HG03196 (cell line): ENCODE measurements around the gene ITPKA.
"Not testable (repeated sequence)": the region's sequence is repeated elsewhere in the genome, so short reads cannot be mapped to it uniquely, and the experiment has no call there.

ENCODE experiments used
- ATAC-seq: cut with Tn5 transposase; IDR thresholded peaks from one replicate; pipeline ENCODE4 v1.9.1; 2021; ENCODE audit not compliant: unreplicated experiment

ITPKA gene

DNA sequence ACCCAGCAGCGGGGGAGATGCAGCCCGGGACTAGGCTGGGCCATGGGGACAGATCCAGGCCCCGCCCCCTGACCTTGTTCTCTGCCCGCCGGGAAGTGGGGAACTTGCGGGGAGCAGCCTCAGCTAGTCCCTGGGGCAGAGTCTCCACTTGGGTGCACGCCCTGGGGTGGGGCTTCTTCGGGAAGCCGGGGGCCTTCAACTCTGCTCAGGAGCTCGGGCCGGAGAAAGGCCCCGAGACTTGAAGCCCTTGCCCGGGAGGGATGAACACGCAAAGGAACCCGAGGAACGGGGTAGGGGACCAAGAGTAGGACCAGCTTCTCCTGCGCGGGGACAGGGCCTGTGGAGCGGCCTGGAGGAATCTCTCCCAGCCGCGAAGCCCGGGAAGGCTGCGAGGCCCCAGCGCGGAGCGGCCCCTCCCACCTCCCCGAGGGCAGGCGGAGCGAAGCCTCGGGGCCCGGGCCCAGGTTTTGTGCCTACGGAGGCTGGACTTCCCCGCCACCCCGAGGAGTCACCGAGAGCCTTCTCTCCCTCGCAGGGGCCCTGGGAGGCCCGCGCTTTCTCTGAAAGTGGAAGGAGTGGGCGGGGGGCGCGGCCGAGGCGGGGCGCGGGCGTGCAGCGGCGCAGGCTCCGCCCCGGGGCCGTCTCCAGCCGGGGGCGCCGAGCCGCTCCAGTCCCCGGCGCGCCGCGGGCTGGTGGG is at the start of gene ITPKA:
Gene ITPKA, plus strand, starts transcription at position 670 of the 697 bp plus-strand sequence. CDS start 54 bp downstream, outside the sequence.
- ATAC-seq: peak; percentile 56

DNA sequence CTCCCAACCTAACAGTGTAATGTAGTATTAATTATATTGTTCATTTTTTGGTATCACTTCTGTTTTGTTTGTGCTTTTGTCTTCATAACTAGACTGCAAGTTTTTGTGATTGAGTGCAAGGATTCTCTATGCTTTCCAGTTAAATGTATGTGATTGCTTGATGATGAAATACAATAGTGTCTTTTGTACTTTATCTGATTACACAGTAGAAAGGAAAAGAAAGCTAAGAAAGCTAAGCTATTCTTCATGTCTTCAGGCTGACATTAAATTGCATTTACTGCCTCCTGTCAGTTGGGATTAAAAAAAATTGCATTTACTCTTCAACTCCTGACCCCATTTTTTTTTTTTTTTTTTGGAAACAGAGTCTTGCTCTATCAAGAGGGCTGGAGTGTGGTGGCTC is 48.3 kb upstream of the ITPKA start:
- no peak for ATAC-seq

DNA sequence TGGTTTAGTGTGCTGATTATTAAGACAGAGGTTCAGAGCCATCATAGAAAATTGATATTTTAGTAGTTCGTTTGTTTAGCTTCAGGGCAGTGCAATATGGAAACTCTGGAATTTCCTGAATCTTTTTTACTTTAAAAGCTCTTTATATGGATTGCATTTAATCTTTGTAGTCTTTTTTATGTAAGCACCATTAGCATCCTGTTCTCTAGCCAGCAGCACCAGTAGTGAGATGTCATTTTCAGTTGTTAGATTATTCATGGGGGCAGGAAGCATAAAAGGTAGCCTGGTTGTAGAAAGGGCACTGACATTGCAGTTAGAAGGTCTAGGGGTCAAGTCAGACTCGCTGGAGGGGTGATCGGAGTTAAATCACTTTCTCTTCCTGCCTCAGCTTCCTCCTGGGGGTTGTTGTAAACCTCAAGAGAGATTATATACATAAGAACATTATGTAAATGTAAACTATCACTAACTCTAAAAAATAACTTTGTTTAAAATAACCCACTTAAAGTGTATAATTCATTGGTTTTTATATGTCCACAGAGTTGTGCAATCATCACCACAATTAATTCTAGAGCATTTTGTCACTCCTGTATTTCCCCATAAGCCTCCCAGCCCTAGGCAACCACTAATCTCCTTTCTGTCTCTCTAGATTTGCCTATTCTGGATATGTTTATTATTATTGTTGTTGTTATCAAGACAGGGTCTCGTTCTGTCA is 31.4 kb upstream of the ITPKA start:
- ATAC-seq: no peak

DNA sequence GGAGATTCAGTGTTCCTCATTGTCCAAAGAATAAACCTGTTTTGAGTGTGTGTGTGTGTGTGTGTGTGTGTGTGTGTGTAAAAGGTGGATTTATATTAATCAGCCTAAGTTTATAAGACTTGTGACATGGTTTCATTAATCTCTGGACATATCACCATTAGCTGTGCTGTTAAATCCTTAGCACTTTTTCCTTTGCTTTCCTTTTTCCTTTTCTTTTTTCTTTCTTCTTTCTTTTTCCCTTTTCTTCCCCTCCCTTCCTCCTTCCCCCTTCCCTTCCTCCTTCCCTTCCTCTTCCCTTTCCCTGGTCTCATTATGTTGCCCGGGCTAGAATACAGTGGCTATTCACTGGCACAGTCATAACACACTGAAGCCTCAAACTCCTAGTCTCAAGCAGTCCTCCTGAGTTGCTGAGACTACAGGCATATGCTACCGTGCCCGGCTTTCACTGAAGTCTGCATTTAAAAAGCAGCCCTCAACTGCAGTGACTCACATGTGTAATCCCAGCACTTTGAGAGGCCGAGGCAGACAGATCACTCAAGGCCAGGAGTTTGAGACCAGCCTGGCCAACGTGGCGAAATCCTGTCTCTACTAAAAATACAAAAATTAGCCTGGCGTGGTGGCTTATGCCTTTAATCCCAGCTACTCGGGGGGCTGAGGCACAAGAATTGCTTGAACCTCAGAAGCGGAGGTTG is 28.6 kb upstream of the ITPKA start:
- no peak for ATAC-seq

DNA sequence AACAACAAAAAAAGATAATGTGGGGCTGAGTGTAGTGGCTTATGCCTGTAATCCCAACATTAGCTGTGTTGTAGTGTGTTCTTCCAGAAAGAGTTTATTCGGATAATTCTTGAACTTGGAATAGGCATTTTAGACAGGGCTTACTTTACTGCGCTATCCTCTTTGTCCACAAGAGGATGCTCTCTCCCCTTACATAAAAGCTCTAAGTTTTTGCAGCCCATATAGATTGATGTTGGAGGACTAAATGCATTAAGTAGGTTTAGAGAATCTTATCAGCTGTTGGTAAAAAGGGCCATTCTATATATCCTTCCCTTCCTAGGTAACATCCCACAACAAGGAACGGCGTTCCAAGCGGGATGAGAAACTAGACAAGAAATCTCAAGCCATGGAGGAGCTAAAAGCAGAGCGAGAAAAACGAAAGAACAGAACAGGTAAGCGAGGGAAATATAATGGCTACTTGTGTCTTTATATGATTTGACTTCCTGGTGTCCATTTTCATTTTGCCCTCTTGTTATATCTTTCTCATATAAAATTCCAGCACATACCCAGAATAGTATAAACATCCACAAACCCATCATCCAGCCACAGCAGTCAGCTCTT is 27.8 kb upstream of the ITPKA start:
- ATAC-seq: no peak

DNA sequence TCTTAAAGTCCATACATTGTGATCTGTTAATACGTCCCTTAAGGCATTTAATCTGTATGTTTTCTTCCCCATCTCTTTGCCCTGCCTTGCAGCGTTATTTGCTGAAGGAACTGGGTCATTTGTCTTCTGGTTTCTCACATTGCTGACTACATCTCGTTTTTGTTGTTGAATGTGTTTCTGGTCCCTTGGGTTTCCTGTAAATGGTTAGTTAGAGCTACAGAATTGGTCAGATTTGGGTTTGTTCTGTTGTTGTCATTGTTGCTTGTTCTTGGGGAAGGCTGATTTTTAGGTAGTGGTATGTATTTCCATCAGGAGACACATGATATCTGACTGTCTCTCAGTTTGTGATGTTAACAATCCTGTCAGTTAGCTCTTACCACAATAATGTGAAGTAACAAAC is 27.0 kb upstream of the ITPKA start:
- no peak for ATAC-seq

DNA sequence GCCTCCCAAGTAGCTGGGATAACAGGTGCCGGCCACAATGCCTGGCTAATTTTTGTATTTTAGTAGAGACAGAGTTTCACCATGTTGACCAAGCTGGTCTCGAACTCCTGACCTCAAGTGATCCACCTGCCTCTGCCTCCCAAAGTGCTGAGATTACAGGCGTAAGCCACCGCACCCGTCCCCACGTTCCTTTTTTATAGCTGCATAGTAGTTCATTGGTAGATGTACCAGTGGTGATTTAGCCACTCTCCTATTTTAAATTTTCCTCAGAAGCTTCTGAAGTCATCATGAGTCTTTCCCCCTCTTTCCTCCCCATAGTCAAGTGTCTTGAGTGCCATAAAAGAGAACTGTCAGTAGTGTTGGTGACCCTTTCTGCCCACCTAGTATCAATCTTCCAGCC is 24.0 kb upstream of the ITPKA start:
- ATAC-seq: not testable (repeated sequence)

DNA sequence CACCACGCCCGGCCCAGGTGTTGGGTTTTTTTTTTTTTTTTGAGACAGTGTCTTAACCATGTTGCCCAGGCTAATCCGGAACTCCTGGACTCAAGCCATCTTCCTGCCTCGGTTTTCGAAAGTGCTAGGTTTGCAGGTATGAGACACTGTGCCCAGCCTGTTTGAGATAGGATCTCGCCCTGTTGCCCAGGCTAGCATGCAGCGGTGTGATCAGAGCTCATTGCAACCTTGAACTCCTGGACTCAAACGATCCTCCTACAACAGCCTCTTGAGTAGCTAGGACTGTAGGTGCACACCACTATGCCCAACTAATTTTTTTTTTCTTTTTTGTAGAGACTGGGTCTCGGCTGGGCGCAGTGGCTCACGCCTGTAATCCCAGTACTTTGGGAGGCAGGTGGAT is 20.3 kb upstream of the ITPKA start:
- no peak for ATAC-seq

DNA sequence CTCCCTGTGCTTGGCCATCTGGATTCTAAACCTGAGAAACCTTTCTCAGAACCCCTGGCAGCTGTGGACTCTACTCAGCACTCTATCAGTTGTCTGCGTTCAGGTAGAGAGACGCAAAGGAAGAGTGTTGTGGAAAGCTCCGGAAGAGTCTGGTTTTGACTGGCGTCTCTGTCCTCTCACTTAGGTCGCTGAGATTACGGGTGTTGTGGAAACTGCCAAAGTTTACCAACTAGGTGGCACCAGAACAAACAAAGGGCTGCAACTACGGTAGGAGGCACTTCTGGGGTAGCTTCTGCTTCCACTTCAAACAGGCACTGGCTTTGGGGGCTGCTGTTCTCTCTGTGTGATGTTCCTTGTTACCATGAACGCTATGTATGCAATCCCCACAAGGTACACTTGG is 19.2 kb upstream of the ITPKA start:
- no peak for ATAC-seq

DNA sequence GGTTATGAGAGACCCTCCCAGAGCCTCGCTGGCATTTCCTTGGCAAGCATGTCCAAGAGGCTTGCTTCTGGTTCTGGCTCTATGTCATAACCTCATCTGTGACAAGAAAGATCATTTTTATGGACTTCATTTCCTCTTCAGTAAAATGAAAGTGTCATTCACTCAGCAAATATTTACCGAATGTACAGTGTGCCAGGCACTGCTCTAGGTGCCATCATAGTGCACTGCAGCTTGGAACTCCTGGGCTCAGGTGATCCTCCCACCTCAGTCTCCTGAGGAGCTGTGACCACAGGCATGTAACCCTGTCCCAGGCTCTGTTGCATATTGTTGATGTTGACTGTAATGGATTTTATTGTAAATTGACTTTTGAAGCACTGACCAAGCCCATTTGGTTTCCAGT is 18.7 kb upstream of the ITPKA start:
- ATAC-seq: no peak

DNA sequence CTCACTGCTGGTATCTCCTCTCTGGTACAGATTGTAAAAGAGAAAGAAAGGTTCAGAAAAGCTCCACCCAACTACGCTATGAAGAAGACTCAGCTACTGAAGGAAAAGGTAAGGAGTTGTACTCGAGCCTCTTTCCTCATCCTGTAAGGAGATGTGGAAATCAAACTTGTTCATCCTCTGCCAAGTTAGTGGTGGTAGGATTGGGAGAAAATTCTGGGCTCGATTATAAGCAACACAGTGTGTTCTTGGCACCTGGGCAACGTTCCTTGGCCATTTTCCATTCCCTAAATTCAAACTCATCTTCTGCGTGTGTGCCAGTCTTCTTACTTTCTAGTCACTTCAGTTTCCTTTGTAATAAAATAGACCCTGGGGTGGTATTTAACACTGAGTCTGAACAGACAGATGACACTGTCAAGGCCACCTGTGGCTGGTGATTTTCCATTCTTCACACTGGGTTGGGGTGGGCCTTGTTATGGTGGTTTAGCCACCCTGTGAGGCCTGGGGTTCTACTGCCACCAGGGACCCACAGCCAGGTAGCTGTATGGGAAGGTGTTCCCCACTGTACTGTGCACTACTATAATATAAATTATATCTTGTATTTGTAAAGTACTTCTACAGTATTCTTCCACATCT is 17.1 kb upstream of the ITPKA start:
- no peak for ATAC-seq

DNA sequence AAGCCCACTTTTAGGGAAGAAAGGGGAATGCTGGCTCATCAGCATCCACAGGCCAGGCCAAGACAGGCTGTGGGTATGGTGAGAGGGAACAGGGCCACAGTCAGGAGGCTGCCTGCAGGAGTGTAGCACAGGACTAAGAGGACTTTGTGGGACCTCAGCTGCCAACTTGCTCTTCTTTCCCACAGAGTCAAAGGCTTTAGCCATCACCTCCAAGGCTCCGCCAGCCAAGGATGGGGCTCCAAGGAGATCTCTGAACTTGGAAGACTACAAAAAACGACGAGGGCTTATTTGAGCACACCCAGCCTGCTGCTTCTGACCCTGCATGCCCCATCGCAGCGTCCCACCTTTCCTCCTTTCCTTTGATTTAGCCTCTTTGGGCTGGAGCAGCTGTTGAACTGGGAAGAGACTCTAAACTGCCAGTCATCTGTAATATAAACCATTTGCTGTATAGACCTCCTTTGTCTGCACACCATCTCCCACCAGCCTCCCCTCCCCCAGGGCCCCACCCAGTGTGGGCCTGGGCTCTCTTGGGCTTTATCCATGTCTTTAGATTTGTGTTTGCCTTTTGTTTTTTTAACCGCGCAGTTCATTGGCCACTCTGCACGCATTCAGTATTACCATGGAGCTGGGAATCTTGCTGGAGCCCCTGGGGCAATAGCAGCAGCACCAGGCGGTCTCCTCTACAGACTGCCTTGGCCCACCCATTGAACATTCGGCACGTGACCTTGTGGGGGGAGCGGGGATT is 13.1 kb upstream of the ITPKA start:
- no peak for ATAC-seq

DNA sequence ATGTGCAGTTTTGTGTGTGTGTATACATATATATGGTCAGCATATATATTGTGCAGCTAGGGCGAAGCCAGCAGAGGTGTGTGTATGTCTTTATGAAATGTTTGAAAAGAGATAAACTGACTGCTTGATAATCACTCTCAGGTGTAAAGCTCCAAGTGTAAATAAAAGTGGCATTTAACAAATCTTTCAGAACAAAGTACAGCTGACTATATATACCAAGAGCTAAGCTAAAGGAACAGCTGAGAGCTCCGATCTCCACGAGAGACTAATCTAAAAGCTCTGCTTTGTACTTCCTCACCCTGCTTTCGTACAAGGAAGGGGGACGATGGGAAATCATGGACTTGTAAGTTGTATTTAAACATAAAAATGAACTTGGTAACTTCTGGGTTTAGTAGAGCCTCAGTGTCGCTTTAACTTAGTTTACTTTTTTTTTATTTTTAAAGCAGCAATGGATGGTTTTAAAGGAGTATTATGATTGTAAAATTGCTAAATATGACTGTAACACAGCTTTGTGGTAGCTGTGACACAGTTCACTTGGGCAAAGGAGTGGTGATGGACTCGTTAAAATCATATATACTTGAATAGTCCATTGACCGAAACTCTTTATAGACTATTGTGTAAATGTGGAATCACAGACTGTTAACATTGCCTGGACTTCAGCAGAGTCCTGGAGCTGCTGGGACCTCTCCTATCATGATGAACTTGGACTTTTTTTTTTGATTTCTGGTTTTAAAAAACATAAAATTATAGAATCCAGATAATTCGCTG is 11.4 kb upstream of the ITPKA start:
- ATAC-seq: no peak

DNA sequence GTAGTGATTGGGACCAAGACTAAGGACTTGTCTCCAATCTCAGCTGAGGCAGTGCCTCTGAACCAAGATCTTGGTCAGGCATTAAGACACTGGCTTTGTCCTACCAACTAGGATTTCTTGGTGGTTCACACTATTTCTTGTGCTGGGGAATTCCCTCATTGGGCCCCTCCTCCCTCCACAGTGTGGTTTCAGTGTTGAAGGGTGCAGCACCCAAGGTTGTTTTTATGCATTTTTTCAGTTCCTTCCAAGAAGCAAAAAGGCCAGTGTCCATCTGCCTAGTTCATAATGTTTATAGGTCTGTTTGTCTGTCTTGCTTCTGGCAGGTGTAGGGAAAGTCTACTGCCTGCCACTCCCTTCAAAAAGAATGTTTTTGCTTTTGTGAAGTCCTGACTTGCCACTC is 10.6 kb upstream of the ITPKA start:
- no peak for ATAC-seq

DNA sequence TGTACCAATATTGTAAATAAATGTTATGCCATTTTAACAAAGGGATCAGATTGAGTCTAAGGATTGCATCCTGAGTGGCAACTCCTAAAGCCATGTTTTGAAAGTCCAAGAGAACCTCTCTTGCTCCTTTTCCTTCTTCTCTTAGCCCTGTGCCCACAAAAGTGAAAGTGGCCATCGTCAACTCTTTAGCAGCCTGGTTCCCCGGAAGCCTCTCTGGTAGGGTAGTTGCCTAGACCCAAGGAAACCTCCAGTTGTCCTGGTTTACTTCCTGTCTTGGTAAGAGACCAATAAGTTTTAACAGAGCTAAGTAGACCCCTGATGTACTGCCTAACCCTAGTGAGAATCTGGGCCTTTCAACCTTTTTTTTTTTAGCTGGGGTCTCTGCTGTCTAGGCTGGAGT is 10.2 kb upstream of the ITPKA start:
- ATAC-seq: no peak

DNA sequence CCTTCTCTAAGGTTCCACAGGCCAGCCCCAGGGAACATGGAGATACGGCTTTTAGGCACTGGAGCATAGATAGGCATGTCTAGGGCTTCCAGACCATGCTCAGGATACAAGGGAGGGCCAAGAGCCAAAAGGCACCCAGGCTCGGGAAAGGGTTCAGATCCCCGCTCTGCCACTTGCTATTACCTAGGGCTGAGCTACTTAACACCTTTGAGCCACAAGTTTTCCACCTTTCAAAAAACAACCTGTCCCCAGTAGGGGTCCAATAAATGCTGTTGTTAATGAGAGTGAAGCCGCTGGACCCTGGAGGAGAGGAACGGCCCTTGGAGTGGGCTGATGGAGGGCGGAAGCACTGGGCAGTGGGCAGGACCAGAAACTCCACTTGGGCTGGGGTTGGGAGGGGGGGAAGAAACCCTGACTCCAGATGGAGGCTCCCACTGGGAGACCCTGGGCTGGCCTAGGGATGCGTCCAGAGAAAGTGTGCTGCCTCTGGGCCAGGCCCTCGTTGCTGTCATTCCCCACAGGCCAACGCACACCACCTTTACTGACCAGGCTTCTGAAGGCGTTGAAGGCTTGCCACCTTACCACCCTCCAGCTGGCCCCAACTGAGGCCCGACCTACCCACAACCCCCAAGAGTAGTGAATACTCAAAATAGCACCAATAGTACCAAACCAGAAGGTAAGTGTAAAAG is 8.6 kb upstream of the ITPKA start:
- ATAC-seq: no peak

DNA sequence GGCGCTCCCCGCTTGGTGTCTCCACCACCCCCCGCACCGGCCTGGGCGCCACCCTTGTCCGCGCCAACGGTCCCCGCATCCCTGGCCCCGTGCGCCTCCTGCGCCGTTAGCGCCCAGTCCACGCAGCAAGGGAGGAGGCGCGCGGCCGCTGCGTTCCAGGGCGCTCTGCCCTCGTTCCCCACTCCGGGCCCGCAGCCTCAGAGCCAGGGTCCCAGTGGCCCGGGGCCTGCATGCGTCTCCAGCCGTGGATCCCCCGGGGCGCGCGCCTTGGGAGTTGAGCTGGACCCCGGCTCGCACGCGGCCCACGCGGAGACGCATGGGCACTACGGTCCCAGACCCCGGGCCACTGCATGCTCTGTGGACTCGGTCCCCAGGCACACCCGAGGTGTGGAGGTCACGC is 7.4 kb upstream of the ITPKA start:
- ATAC-seq: no peak

DNA sequence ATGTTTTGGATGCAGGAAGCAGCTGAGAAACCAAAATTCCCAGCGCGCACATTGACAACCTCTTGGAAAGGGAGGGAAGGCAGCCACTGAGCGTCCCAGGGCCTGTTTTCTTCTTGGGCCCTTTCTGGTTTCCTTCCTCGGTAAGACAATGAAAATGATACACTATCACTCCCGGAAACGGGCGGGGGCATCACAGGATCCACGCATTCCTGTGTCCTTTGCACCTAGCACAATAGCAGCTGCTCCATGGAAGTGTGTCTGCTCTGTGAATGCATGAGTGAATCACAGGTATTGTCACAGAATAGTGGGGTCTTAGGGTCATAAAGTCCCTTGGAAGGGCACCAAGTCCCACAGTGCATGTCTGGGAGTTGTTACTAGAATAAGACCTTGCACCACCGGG is 6.3 kb upstream of the ITPKA start:
- ATAC-seq: no peak

DNA sequence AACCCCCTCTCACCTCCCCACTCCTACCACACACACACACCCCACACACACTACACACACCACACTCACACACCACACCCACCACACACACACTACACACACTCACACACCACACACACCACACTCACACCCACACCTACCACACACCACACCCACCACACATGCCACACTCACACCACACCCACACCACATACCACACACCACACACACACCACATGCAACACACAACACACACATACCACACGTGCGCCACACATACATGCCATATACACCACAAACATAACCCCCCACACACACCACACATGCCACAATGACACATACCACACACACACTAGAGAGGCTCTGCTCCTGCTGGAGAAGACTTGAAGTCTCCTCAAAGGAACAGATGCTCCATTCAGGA is 5.9 kb upstream of the ITPKA start:
- ATAC-seq: no peak
